MM.1S (cell line): ENCODE data around the gene AIMP1.

Experiments
- DNase-seq: peaks from one replicate; pipeline ENCODE4 v3.0.0-alpha.2; 2015
- H2AFZ ChIP-seq: fragments of 300-600 bp; sonication (generic); 2 replicates; pipeline ENCODE4 v1.6.0; 2016; ENCODE audit warnings: antibody characterized with exemption, low read length
- H3F3A ChIP-seq: fragments of 300-600 bp; sonication (generic); 2 replicates; pipeline ENCODE4 v1.6.1; 2016; ENCODE audit warnings: mild to moderate bottlenecking, antibody characterized with exemption, low read length, moderate library complexity, mixed read lengths; ENCODE audit not compliant: insufficient read depth
- H3K27ac ChIP-seq: fragments of 300-600 bp; sonication (generic); 2 replicates; pipeline ENCODE4 v1.5.1; 2016; ENCODE audit warnings: mild to moderate bottlenecking, low read length
- H3K27me3 ChIP-seq: fragments of 300-600 bp; sonication (generic); replicated peaks from 2 replicates; pipeline ENCODE4 v1.6.0; 2016; ENCODE audit warnings: low read length; ENCODE audit not compliant: insufficient read depth
- H3K36me3 ChIP-seq: fragments of 300-600 bp; sonication (generic); replicated peaks from 2 replicates; pipeline ENCODE4 v1.6.1; 2016; ENCODE audit warnings: mild to moderate bottlenecking, low read length, mixed read lengths; ENCODE audit not compliant: insufficient read depth
- H3K4me1 ChIP-seq: fragments of 300-600 bp; sonication (generic); 2 replicates; pipeline ENCODE4 v1.6.1; 2016; ENCODE audit warnings: low read length, mixed read lengths
- H3K4me2 ChIP-seq: fragments of 300-600 bp; sonication (generic); 2 replicates; pipeline ENCODE4 v1.6.0; 2016; ENCODE audit warnings: low read depth, low read length
- H3K4me3 ChIP-seq: fragments of 300-600 bp; sonication (generic); 2 replicates; pipeline ENCODE4 v1.5.1; 2016; ENCODE audit warnings: low read length, mixed read lengths
- H3K79me2 ChIP-seq: fragments of 300-600 bp; sonication (generic); 2 replicates; pipeline ENCODE4 v1.6.1; 2016; ENCODE audit warnings: mixed run types, low read length, mixed read lengths
- H3K9ac ChIP-seq: fragments of 300-600 bp; sonication (generic); 2 replicates; pipeline ENCODE4 v1.6.1; 2016; ENCODE audit warnings: low read length, mixed read lengths
- H3K9me2 ChIP-seq: fragments of 300-600 bp; sonication (generic); replicated peaks from 2 replicates; pipeline ENCODE4 v1.6.1; 2016; ENCODE audit warnings: mild to moderate bottlenecking, low read length, mixed read lengths; ENCODE audit not compliant: insufficient read depth
- H3K9me3 ChIP-seq: fragments of 300-600 bp; sonication (generic); replicated peaks from 2 replicates; pipeline ENCODE4 v1.6.1; 2016; ENCODE audit warnings: mild to moderate bottlenecking, low read length, mixed read lengths; ENCODE audit not compliant: insufficient read depth
- H4K20me1 ChIP-seq: fragments of 300-600 bp; sonication (generic); 2 replicates; pipeline ENCODE4 v1.6.1; 2016; ENCODE audit warnings: mild to moderate bottlenecking, low read length, moderate library complexity, mixed read lengths; ENCODE audit not compliant: insufficient read depth
- CTCF ChIP-seq: fragments of 300-600 bp; sonication (generic); IDR thresholded peaks from 2 replicates; pipeline ENCODE4 v1.5.1; 2016; ENCODE audit warnings: antibody characterized with exemption, low read length, mixed read lengths
- EZH2 ChIP-seq: fragments of 300-600 bp; sonication (generic); optimal IDR thresholded peaks from 2 replicates; pipeline ENCODE3; 2017; ENCODE audit warnings: low read depth, mild to moderate bottlenecking, antibody characterized with exemption, low read length, mixed read lengths
- EZH2phosphoT487 ChIP-seq: fragments of 300-600 bp; sonication (generic); IDR thresholded peaks from 2 replicates; pipeline ENCODE4 v1.6.1; 2018; ENCODE audit warnings: antibody characterized with exemption, low read length

AIMP1 gene

GRCh38 chr4:106303548-106304281 is 12.6 kb upstream of the AIMP1 start:
- Histone ChIP-seq H3K9me2 (no peaks in the 10 kb centered on the region), H2AFZ (no peak overlapping the region), H3K36me3 (no peaks in the 10 kb centered on the region; the same call in 1 of the 2 replicates), H3K4me1 (no peaks in the 10 kb centered on the region), H3K4me2 (no peak overlapping the region), H3K4me3 (no peak overlapping the region), H3K9me3 (no peaks in the 10 kb centered on the region), H3F3A (no peaks in the 10 kb centered on the region), H4K20me1 (no peaks in the 10 kb centered on the region), H3K27ac (no peak overlapping the region), H3K27me3 (no peaks in the 10 kb centered on the region), H3K79me2 (no peaks in the 10 kb centered on the region), H3K9ac (no peak overlapping the region)
- TF ChIP-seq EZH2phosphoT487 = no peak
- TF ChIP-seq EZH2 = no peak
- no peak for TF ChIP-seq CTCF
- no peak for DNase-seq

- no peak overlapping the region for H3K4me2 ChIP-seq
- H3K27ac ChIP-seq = no peak overlapping the region
- H3F3A ChIP-seq = no peaks in the 10 kb centered on the region
- no peak for DNase-seq
- no peak overlapping the region for H3K4me3 ChIP-seq
- H2AFZ ChIP-seq = no peak overlapping the region
- H3K4me1 ChIP-seq = no peaks in the 10 kb centered on the region
- H3K9me3 ChIP-seq = no peaks in the 10 kb centered on the region
- no peaks in the 10 kb centered on the region for H3K27me3 ChIP-seq
- TF ChIP-seq EZH2phosphoT487 (no peak), CTCF (no peak), EZH2 (no peak)
- H3K79me2 ChIP-seq = no peaks in the 10 kb centered on the region
- H3K9me2 ChIP-seq = no peaks in the 10 kb centered on the region
- no peak overlapping the region for H3K9ac ChIP-seq
- no peaks in the 10 kb centered on the region for H4K20me1 ChIP-seq
- no peaks in the 10 kb centered on the region; the same call in 1 of the 2 replicates for H3K36me3 ChIP-seq
Observed at GRCh38 chr4:106304632-106305031, 11.7 kb upstream of the AIMP1 start.

- no peaks in the 10 kb centered on the region; the same call in 1 of the 2 replicates for H3K36me3 ChIP-seq
- no peak overlapping the region for H3K27ac ChIP-seq
- no peak for TF ChIP-seq CTCF
- TF ChIP-seq EZH2 = no peak
- no peak for TF ChIP-seq EZH2phosphoT487
- no peak for DNase-seq
- H3K4me3 ChIP-seq = no peak overlapping the region
- H3K4me1 ChIP-seq = no peaks in the 10 kb centered on the region
- no peak overlapping the region for H3K9ac ChIP-seq
- no peak overlapping the region for H2AFZ ChIP-seq
- no peaks in the 10 kb centered on the region for H4K20me1 ChIP-seq
- H3K4me2 ChIP-seq = no peak overlapping the region
- H3K27me3 ChIP-seq = no peaks in the 10 kb centered on the region
- H3F3A ChIP-seq = no peaks in the 10 kb centered on the region
- no peaks in the 10 kb centered on the region for H3K9me3 ChIP-seq
- H3K9me2 ChIP-seq = no peaks in the 10 kb centered on the region
- H3K79me2 ChIP-seq = no peaks in the 10 kb centered on the region
Observed at GRCh38 chr4:106305435-106306055, 10.8 kb upstream of the AIMP1 start.
